Activated B cell treated with CpG ODN at 0.5 μM for 24 hours (primary cell): ENCODE measurements around the gene MOCS2. TPM values are rescaled to one million over a fixed set of nuclear protein-coding genes. Genes with fewer than 3 reads are reported as not detected.

Experiments
- ATAC-seq: fragments of 200-7000 bp; cut with Tn5 transposase; one replicate; pipeline ENCODE4 v1.10.0; 2021; ENCODE audit warnings: low read depth, mild to moderate bottlenecking, moderate library complexity
- CTCF ChIA-PET: fragments of 350-600 bp; sonication (Branson Sonifier 250); formaldehyde crosslinking; loops from one replicate; lab custom pipeline; 2021; ENCODE audit warnings: antibody characterized with exemption; lab: Charles Lee
- POLR2A ChIA-PET: fragments of 350-600 bp; sonication (Branson Sonifier 250); formaldehyde crosslinking; loops from one replicate; lab custom pipeline; 2021; ENCODE audit warnings: antibody characterized with exemption; lab: Charles Lee
- DNase-seq: peaks from one replicate; pipeline ENCODE4 v3.0.0; 2022
- H3K27ac Mint-ChIP-seq: one replicate; pipeline ENCODE4 v1.8.0; 2020; ENCODE audit warnings: mixed read lengths
- H3K27me3 Mint-ChIP-seq: one replicate; pipeline ENCODE4 v1.8.0; 2021; ENCODE audit warnings: mixed read lengths
- H3K36me3 Mint-ChIP-seq: one replicate; pipeline ENCODE4 v1.8.0; 2021; ENCODE audit warnings: low read depth, mixed read lengths
- H3K4me1 Mint-ChIP-seq: one replicate; pipeline ENCODE4 v1.8.0; 2021; ENCODE audit warnings: mixed read lengths
- H3K4me3 Mint-ChIP-seq: one replicate; pipeline ENCODE4 v1.8.0; 2020; ENCODE audit warnings: mild to moderate bottlenecking, mixed read lengths
- H3K9me3 Mint-ChIP-seq: one replicate; pipeline ENCODE4 v1.8.0; 2020; ENCODE audit warnings: mixed read lengths
- intact Hi-C: fragments of 100-400 bp; cut with micrococcal nuclease; formaldehyde crosslinking; loops from one replicate; pipeline ENCODE4 v1.15.1; 2024
- total RNA-seq: library from RNA; stranded (reverse); gene quantifications from 2 replicates; pipeline ENCODE4 v1.2.3, GENCODE V29; 2022
- TF ChIP-seq, protein P1 (sequence below): fragments of 200-600 bp; IDR thresholded peaks from one replicate; pipeline ENCODE4 v1.8.0; 2022; ENCODE audit warnings: antibody characterized with exemption, mild to moderate bottlenecking

The MOCS2 gene
- total RNA-seq, 1 donor from 2014 or later: 16.8 TPM

DNA sequence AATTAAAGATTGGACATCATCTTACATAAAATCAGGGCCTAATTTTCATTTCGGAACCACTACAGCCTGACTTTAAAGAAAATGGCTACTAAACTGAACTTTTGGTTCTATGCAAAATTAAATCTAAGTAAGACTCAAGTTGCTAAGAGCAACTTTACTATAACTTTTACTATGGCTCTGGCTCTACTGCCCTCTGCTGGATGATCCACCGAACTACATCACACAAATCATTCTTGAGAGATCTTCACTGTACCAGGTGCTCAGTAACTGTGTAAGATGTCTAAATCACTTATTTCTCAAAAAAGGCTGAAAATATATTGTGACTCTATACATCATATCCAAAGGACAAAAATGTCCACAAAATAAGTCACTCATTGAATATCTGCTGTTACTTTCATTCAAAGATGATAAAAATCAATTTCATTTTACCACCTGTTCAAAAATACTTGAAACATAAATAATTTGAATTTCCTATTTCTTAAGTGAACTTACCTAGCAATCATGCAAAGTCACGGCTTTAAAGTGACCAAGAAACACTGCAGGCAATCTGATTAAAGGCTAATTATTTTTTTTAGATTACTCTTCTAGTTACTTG is 13.5 kb downstream of the MOCS2 start:
- no peaks in the 10 kb centered on the region for H3K9me3 Mint-ChIP-seq
- peaks cover 4% of the 10 kb centered on the region for H3K4me1 Mint-ChIP-seq
- ChIA-PET POLR2A (interaction anchor here (2.7 kb wide), 1 partner anchor 14 kb away, joined by 6 read pairs; the partner anchor contains the start of gene MOCS2), CTCF (interaction anchor here (0.7 to 3.3 kb wide), 3 partner anchors 14 to 1120 kb away, joined by 3 to 27 read pairs (median 9); partner anchors contain the start of gene MOCS2)
- no peak overlapping the region for H3K27ac Mint-ChIP-seq
- ATAC-seq: peak; percentile 84
- no peaks in the 10 kb centered on the region for H3K27me3 Mint-ChIP-seq
- H3K4me3 Mint-ChIP-seq: no peak overlapping the region
- intact Hi-C loops: loop anchor here (1.0 to 10.0 kb wide), 7 partner anchors 13 to 1123 kb away; partner anchors contain the start of genes ITGA1, MOCS2 and PELO
- TF ChIP-seq, protein P1, sequence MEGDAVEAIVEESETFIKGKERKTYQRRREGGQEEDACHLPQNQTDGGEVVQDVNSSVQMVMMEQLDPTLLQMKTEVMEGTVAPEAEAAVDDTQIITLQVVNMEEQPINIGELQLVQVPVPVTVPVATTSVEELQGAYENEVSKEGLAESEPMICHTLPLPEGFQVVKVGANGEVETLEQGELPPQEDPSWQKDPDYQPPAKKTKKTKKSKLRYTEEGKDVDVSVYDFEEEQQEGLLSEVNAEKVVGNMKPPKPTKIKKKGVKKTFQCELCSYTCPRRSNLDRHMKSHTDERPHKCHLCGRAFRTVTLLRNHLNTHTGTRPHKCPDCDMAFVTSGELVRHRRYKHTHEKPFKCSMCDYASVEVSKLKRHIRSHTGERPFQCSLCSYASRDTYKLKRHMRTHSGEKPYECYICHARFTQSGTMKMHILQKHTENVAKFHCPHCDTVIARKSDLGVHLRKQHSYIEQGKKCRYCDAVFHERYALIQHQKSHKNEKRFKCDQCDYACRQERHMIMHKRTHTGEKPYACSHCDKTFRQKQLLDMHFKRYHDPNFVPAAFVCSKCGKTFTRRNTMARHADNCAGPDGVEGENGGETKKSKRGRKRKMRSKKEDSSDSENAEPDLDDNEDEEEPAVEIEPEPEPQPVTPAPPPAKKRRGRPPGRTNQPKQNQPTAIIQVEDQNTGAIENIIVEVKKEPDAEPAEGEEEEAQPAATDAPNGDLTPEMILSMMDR: peak; percentile 99
- H3K36me3 Mint-ChIP-seq: peaks cover 37% of the 10 kb centered on the region
- no peak for DNase-seq

DNA sequence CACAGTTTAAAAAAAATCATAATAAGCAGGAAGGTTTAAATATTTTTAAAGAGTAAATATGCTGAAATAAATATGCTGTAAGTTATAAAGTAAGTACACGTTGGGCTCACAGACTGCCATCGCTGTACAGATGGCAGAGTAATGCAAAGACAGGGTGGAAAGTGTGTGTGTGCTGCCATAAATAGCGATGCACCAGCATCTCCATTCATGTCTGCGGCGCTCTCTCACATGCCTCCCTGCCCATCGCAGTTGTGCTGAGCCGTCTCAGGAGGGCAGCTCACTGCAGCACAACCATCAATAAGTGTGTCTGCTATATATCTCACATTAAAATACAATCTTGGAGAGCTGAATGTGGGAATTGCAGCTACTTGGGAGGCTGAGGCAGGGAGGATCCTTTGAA is 14.3 kb downstream of the MOCS2 start:
- POLR2A ChIA-PET: interaction anchor here (0.7 kb wide), 1 partner anchor 14 kb away, joined by 3 read pairs; the partner anchor contains the start of gene MOCS2
- Mint-ChIP-seq H3K4me3 (no peak overlapping the region), H3K27me3 (no peaks in the 10 kb centered on the region), H3K27ac (no peak overlapping the region), H3K4me1 (peaks cover 11% of the 10 kb centered on the region), H3K9me3 (no peaks in the 10 kb centered on the region), H3K36me3 (peaks cover 31% of the 10 kb centered on the region)
- DNase-seq (no peak), ATAC-seq (no peak)
- TF ChIP-seq, protein P1: no peak
- intact Hi-C loops: loop anchor here (10.0 kb wide), 2 partner anchors 400 to 430 kb away; no protein-coding TSS in a partner anchor
- CTCF ChIA-PET: interaction anchor here (3.0 to 3.3 kb wide), 2 partner anchors 14 to 146 kb away, joined by 9 to 27 read pairs; partner anchors contain the start of gene MOCS2

DNA sequence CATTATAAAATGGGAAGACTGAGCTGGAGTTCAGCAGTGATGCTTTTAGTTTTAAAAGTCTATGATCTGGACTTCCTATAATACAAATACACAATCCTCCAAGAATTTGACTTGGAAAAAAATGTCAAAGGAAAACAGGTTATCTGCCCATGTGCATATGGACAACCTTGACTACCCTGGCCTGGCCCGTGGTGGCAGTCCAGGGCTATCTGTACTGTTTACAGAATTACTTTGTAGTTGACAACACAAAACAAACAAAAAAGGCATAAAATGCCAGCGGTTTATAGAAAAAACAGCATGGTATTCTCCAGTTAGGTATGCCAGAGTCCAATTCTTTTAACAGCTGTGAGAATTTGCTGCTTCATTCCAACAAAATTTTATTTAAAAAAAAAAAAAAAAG is 17.3 kb downstream of the MOCS2 start:
- intact Hi-C loops: loop anchor here (10.0 kb wide), 2 partner anchors 397 to 427 kb away; no protein-coding TSS in a partner anchor
- DNase-seq (no peak), ATAC-seq (no peak)
- H3K27ac Mint-ChIP-seq: no peak overlapping the region
- no peaks in the 10 kb centered on the region for H3K27me3 Mint-ChIP-seq
- POLR2A ChIA-PET: no interaction called here
- CTCF ChIA-PET: no interaction called here
- no peaks in the 10 kb centered on the region for H3K9me3 Mint-ChIP-seq
- peaks cover 6% of the 10 kb centered on the region for H3K36me3 Mint-ChIP-seq
- H3K4me1 Mint-ChIP-seq: peaks cover 21% of the 10 kb centered on the region
- TF ChIP-seq, protein P1: no peak
- no peak overlapping the region for H3K4me3 Mint-ChIP-seq

DNA sequence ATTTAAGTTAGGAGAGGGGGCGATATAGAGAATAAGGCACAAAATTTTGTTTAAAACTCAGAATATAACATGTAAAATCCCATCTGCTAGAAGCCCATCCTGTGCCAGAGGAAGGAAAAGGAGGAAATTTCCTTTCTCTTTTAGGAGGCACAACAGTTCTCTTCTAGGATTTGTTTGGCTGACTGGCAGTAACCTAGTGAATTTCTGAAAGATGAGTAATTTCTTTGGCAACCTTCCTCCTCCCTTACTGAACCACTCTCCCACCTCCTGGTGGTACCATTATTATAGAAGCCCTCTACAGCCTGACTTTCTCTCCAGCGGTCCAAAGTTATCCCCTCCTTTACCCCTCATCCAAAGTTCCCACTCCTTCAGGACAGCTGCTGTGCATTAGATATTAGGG is 18.3 kb downstream of the MOCS2 start:
- ChIA-PET CTCF (no interaction called here), POLR2A (interaction anchor here (0.6 kb wide), 1 partner anchor 18 kb away, joined by 3 read pairs; the partner anchor contains the start of gene MOCS2)

More for the DNA sequence above, 18.3 kb downstream of the MOCS2 start:
- DNase-seq (no peak), ATAC-seq (no peak)
- H3K36me3 Mint-ChIP-seq: no peaks in the 10 kb centered on the region
- peaks cover 3% of the 10 kb centered on the region for H3K27me3 Mint-ChIP-seq
- TF ChIP-seq, protein P1: no peak
- no peaks in the 10 kb centered on the region for H3K9me3 Mint-ChIP-seq
- H3K27ac Mint-ChIP-seq: no peak overlapping the region
- intact Hi-C loops: loop anchor here (10.0 kb wide), 2 partner anchors 396 to 426 kb away; no protein-coding TSS in a partner anchor
- H3K4me1 Mint-ChIP-seq: peaks cover 21% of the 10 kb centered on the region
- no peak overlapping the region for H3K4me3 Mint-ChIP-seq
